Stimulated activated CD8-positive, alpha-beta memory T cell treated with anti-CD3 and anti-CD28 coated beads, Interleukin-4, amount 100 ng/mL, for 4 hours (primary cell): ENCODE measurements around the gene PRSS57.
"Not testable (repeated sequence)": the region's sequence is repeated elsewhere in the genome, so short reads cannot be mapped to it uniquely, and the experiment has no call there.

Source experiments
- DNase-seq, 2 donors: peaks; one replicate each; pipeline ENCODE4 v3.0.0-alpha.2; 2020; ENCODE audit warnings: low read depth in 2 of 2, low spot score in 1 of 2

PRSS57 gene

GRCh38 chr19:695352-695949, at the start of gene PRSS57:
TSS of gene PRSS57 (minus strand) at chr19:695452. CDS start at chr19:695430, 22 bp downstream.
- no peak for DNase-seq

GRCh38 chr19:743168-743687, 48.0 kb upstream of the PRSS57 start:
- no peak for DNase-seq

GRCh38 chr19:742540-743075, 47.4 kb upstream of the PRSS57 start:
- no peak for DNase-seq

GRCh38 chr19:741506-742131, 46.4 kb upstream of the PRSS57 start:
- no peak for DNase-seq

- not testable (repeated sequence) for DNase-seq
These were observed 45.7 kb upstream of the PRSS57 start for GRCh38 chr19:740816-741505.

GRCh38 chr19:739998-740715, 44.9 kb upstream of the PRSS57 start:
- DNase-seq = no peak

- no peak for DNase-seq
These were observed 43.4 kb upstream of the PRSS57 start for GRCh38 chr19:738509-739128.

- peak; percentile 14 to 19 for DNase-seq
These were observed 42.4 kb upstream of the PRSS57 start for GRCh38 chr19:737591-738093.

- DNase-seq = no peak
These were observed 40.9 kb upstream of the PRSS57 start for GRCh38 chr19:736125-736524.

GRCh38 chr19:734716-735115, 39.5 kb upstream of the PRSS57 start:
- DNase-seq = no peak

- no peak for DNase-seq
These were observed 37.2 kb upstream of the PRSS57 start for GRCh38 chr19:732148-733069.

GRCh38 chr19:731000-731399, 35.7 kb upstream of the PRSS57 start:
- DNase-seq = no peak

GRCh38 chr19:729965-730668, 34.9 kb upstream of the PRSS57 start:
- no peak for DNase-seq

- DNase-seq = not testable (repeated sequence)
These were observed 34.3 kb upstream of the PRSS57 start for GRCh38 chr19:729564-729963.

GRCh38 chr19:728011-728410, 32.8 kb upstream of the PRSS57 start:
- no peak for DNase-seq

- DNase-seq = no peak
These were observed 32.0 kb upstream of the PRSS57 start for GRCh38 chr19:726993-727956.

GRCh38 chr19:725461-726089, 30.3 kb upstream of the PRSS57 start:
- no peak for DNase-seq
